ENCODE measurements around the gene ZMYM3. TPM values are rescaled to one million over a fixed set of nuclear protein-coding genes. Genes with fewer than 3 reads are reported as not detected.

Gene ZMYM3
- total and polyA plus RNA-seq, 2 experiments from 2014 or later = 31.0 to 71.1 TPM

DNA sequence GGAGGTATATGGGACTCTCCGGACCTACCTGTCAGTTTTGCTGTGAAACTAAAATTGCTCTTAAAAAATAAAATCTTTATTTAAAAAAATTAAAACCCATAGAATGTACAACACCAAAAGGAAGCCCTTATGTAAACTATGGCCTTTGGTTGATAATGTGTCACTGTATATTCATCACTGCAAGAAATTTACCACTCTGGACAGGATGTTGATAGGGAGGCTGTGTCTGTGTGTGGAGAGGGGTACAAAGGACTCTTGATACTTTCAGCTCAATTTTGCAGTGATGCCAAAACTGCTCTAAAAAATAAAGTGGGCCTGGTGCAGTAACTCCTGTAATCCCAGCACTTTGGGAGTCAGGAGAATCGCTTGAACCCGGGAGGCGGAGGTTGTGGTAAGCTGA is 2.9 kb upstream of the ZMYM3 start:
- Mint-ChIP-seq H3K9me3 (no peaks in the 10 kb centered on the region), H3K36me3 (ENCODE audit: low read depth) (no peaks in the 10 kb centered on the region; the same call in 2 of the 3 replicates), H3K27me3 (ENCODE audit: insufficient read depth, low read depth, poor library complexity) (peaks cover 4% of the 10 kb centered on the region), H3K27ac (no peak overlapping the region), H3K4me1 (peaks cover 12% of the 10 kb centered on the region), H3K4me3 (no peak overlapping the region)
- Histone ChIP-seq H3K4me3 (no peak overlapping the region), H3K4me1 (ENCODE audit: insufficient read depth) (peaks cover 10% of the 10 kb centered on the region), H3K27ac (ENCODE audit: low read depth) (no peak overlapping the region), H4K20me1 (replicated peaks; ENCODE audit: insufficient read depth) (no peaks in the 10 kb centered on the region), H3K36me3 (ENCODE audit: insufficient read depth) (no peaks in the 10 kb centered on the region), H3K9me2 (ENCODE audit: insufficient read depth) (no peaks in the 10 kb centered on the region), H3K4me2 (no peak overlapping the region), H2AFZ (no peak overlapping the region), H3K79me2 (replicated peaks; ENCODE audit: insufficient read depth) (peaks cover 13% of the 10 kb centered on the region), H3F3A (replicated peaks; ENCODE audit: low read depth) (no peaks in the 10 kb centered on the region), H3K27me3 (ENCODE audit: insufficient read depth) (no peaks in the 10 kb centered on the region)
- TF ChIP-seq, protein P1, sequence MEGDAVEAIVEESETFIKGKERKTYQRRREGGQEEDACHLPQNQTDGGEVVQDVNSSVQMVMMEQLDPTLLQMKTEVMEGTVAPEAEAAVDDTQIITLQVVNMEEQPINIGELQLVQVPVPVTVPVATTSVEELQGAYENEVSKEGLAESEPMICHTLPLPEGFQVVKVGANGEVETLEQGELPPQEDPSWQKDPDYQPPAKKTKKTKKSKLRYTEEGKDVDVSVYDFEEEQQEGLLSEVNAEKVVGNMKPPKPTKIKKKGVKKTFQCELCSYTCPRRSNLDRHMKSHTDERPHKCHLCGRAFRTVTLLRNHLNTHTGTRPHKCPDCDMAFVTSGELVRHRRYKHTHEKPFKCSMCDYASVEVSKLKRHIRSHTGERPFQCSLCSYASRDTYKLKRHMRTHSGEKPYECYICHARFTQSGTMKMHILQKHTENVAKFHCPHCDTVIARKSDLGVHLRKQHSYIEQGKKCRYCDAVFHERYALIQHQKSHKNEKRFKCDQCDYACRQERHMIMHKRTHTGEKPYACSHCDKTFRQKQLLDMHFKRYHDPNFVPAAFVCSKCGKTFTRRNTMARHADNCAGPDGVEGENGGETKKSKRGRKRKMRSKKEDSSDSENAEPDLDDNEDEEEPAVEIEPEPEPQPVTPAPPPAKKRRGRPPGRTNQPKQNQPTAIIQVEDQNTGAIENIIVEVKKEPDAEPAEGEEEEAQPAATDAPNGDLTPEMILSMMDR (conservative IDR thresholded peaks at IDR 0.05; ENCODE audit: low read depth in 2 of 2) = no peak
- no peak for TF ChIP-seq CREB1 (CRISPR knock-in tag; IDR thresholded peaks at IDR 0.05; ENCODE audit: low read depth)
- TF ChIP-seq POLR2AphosphoS5 (IDR thresholded peaks at IDR 0.05; ENCODE audit: low read depth) = no peak
- no peak for DNase-seq (ENCODE audit: low spot score)
- no peak for ATAC-seq

DNA sequence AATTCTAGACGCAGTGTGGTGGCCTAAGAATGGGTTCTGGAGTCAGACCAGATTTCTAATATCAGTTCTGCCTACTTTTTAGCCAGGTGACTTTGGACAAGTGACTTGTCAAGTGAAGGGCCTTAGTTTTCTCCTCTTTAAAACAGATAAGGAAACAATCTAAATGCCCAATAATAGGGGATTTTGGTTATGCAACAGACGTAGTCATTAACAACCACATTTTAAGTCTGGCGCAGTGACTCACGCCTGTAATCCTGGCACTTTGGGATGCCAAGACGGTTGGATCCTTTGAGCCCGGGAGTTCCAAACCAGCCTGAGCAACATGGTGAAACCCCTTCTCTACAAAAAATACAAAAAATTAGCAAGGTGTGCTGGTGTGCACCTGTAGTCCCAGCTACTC is 2.1 kb upstream of the ZMYM3 start:
- DNase-seq (ENCODE audit: low spot score) (no peak), ATAC-seq (no peak)
- 0 out of 2 replicates have a peak overlapping the region, but pooled peaks have one; percentile 10 for H3K27ac Mint-ChIP-seq
- Histone ChIP-seq H3K4me1 (ENCODE audit: insufficient read depth) (peaks cover 10% of the 10 kb centered on the region), H3F3A (replicated peaks; ENCODE audit: low read depth) (no peaks in the 10 kb centered on the region), H3K4me2 (peak overlapping the region; percentile 84), H3K79me2 (replicated peaks; ENCODE audit: insufficient read depth) (peaks cover 16% of the 10 kb centered on the region), H3K4me3 (peak overlapping the region; percentile 89; the same call in 1 of the 2 replicates), H3K27me3 (ENCODE audit: insufficient read depth) (no peaks in the 10 kb centered on the region), H2AFZ (no peak overlapping the region), H3K9me2 (ENCODE audit: insufficient read depth) (no peaks in the 10 kb centered on the region), H4K20me1 (replicated peaks; ENCODE audit: insufficient read depth) (no peaks in the 10 kb centered on the region; the same call in 1 of the 2 replicates), H3K27ac (ENCODE audit: low read depth) (no peak overlapping the region), H3K36me3 (ENCODE audit: insufficient read depth) (no peaks in the 10 kb centered on the region)
- peaks cover 4% of the 10 kb centered on the region for H3K36me3 Mint-ChIP-seq (ENCODE audit: low read depth)
- H3K4me3 Mint-ChIP-seq = peak overlapping the region; percentile 92
- no peaks in the 10 kb centered on the region for H3K9me3 Mint-ChIP-seq
- H3K27me3 Mint-ChIP-seq (ENCODE audit: insufficient read depth, low read depth, poor library complexity) = peaks cover 4% of the 10 kb centered on the region
- peaks cover 16% of the 10 kb centered on the region for H3K4me1 Mint-ChIP-seq
- TF ChIP-seq ZNF331 (CRISPR knock-in tag; IDR thresholded peaks at IDR 0.05; ENCODE audit: low read depth) (no peak), EZH2phosphoT487 (IDR thresholded peaks at IDR 0.05; ENCODE audit: unreplicated experiment) (no peak), EZH2 (IDR thresholded peaks at IDR 0.05; ENCODE audit: low read depth, unreplicated experiment) (no peak), NANOG (IDR thresholded peaks at IDR 0.05; ENCODE audit: borderline replicate concordance) (no peak), JUNB (IDR thresholded peaks at IDR 0.05; ENCODE audit: unreplicated experiment) (no peak), ZNF114 (CRISPR knock-in tag; IDR thresholded peaks at IDR 0.05) (no peak), CREB1 (CRISPR knock-in tag; IDR thresholded peaks at IDR 0.05; ENCODE audit: low read depth) (no peak)
- TF ChIP-seq, protein P1 (conservative IDR thresholded peaks at IDR 0.05; ENCODE audit: low read depth in 2 of 2) = no peak
- TF ChIP-seq, protein P2, sequence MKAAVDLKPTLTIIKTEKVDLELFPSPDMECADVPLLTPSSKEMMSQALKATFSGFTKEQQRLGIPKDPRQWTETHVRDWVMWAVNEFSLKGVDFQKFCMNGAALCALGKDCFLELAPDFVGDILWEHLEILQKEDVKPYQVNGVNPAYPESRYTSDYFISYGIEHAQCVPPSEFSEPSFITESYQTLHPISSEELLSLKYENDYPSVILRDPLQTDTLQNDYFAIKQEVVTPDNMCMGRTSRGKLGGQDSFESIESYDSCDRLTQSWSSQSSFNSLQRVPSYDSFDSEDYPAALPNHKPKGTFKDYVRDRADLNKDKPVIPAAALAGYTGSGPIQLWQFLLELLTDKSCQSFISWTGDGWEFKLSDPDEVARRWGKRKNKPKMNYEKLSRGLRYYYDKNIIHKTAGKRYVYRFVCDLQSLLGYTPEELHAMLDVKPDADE (IDR thresholded peaks at IDR 0.05) = no peak
- TF ChIP-seq, protein P3, sequence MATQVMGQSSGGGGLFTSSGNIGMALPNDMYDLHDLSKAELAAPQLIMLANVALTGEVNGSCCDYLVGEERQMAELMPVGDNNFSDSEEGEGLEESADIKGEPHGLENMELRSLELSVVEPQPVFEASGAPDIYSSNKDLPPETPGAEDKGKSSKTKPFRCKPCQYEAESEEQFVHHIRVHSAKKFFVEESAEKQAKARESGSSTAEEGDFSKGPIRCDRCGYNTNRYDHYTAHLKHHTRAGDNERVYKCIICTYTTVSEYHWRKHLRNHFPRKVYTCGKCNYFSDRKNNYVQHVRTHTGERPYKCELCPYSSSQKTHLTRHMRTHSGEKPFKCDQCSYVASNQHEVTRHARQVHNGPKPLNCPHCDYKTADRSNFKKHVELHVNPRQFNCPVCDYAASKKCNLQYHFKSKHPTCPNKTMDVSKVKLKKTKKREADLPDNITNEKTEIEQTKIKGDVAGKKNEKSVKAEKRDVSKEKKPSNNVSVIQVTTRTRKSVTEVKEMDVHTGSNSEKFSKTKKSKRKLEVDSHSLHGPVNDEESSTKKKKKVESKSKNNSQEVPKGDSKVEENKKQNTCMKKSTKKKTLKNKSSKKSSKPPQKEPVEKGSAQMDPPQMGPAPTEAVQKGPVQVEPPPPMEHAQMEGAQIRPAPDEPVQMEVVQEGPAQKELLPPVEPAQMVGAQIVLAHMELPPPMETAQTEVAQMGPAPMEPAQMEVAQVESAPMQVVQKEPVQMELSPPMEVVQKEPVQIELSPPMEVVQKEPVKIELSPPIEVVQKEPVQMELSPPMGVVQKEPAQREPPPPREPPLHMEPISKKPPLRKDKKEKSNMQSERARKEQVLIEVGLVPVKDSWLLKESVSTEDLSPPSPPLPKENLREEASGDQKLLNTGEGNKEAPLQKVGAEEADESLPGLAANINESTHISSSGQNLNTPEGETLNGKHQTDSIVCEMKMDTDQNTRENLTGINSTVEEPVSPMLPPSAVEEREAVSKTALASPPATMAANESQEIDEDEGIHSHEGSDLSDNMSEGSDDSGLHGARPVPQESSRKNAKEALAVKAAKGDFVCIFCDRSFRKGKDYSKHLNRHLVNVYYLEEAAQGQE (IDR thresholded peaks at IDR 0.05; ENCODE audit: unreplicated experiment) = no peak
